ENCODE results near the gene DNM2. TPM values are rescaled to one million over a fixed set of nuclear protein-coding genes. Genes with fewer than 3 reads are reported as not detected.

DNM2 gene
- total and polyA plus RNA-seq, 2 of the 13 experiments (the other 11 are each of a cell fraction or from before 2014, with no cell fraction given) = 41.7 to 59.8 TPM

GRCh38 chr19:10751109-10751953 is 33.5 kb downstream of the DNM2 start (continued):
- TF ChIP-seq MNT (IDR thresholded peaks at IDR 0.05) (no peak), ZNF703 (CRISPR knock-in tag; IDR thresholded peaks at IDR 0.05; ENCODE audit: borderline replicate concordance) (no peak), ZNF772 (CRISPR knock-in tag; IDR thresholded peaks at IDR 0.05) (no peak), HNRNPK (IDR thresholded peaks at IDR 0.05; ENCODE audit: low read depth, low read length, poor library complexity, severe bottlenecking) (no peak), GMEB1 (CRISPR knock-in tag; IDR thresholded peaks at IDR 0.05; ENCODE audit: borderline replicate concordance) (no peak), ZNF768 (CRISPR knock-in tag; IDR thresholded peaks at IDR 0.05) (peak; percentile 99)

- no peaks in the 10 kb centered on the region for H4K20me1 ChIP-seq (ENCODE audit: insufficient read depth, low read length)
- FAIRE-seq (no peak), DNase-seq (ENCODE audit: low spot score) (no peak), ATAC-seq (no peak)
- H3K9me3 ChIP-seq (ENCODE audit: low read length) = no peaks in the 10 kb centered on the region
- peaks cover 61% of the 10 kb centered on the region for H3K79me2 ChIP-seq (ENCODE audit: insufficient read depth, low read length)
- ChIA-PET POLR2A (interaction anchor here (0.6 to 1.1 kb wide), 2 partner anchors 35 to 175 kb away, joined by 3 read pairs; no protein-coding TSS in a partner anchor), CTCF (ENCODE audit: low intra/inter-chr PET ratio, low total read pairs) (no interaction called here)
- BruUV-seq (replicated peaks) = no TSS peak
- H3K36me3 ChIP-seq (replicated peaks in 1 of 2; ENCODE audit: control insufficient read depth in 1 of 2, insufficient read depth in 2 of 2, low read length in 2 of 2) = no peaks in the 10 kb centered on the region; a peak in 2 of 5 replicates
- in situ Hi-C loops (cut with HindIII; ENCODE audit: extremely low pct_ligation_motif_present, low pct_unique_long_range_greater_than_20kb) (no loop called here), intact Hi-C loops (cut with micrococcal nuclease; ENCODE audit: unreplicated experiment) (no loop called here)
- no peak overlapping the region for H3K4me2 ChIP-seq (ENCODE audit: low read depth, low read length)
- WGBS (ENCODE audit: low lambda C conversion rate) = 92% methylated on average over 3 of the region's 8 CpGs
- no peaks in the 10 kb centered on the region for H3K27me3 ChIP-seq (ENCODE audit: control insufficient read depth in 1 of 2, insufficient read depth in 2 of 2, low read length in 2 of 2)
- peaks cover 73% of the 10 kb centered on the region for H3K4me1 ChIP-seq (ENCODE audit: insufficient read depth, low read length)
- no peak overlapping the region for H3K27ac ChIP-seq (ENCODE audit: extremely low read length, insufficient read depth, low read length)
- no peak overlapping the region for H3K9ac ChIP-seq (ENCODE audit: insufficient read depth, low read depth, low read length)
- no peak overlapping the region for H2AFZ ChIP-seq (ENCODE audit: low read length)
- no peak overlapping the region for H3K4me3 ChIP-seq (replicated peaks in 1 of 3; ENCODE audit: insufficient read depth in 1 of 3, low read depth in 2 of 3, low read length in 3 of 3)
- TF ChIP-seq ZNF629 (CRISPR knock-in tag; conservative IDR thresholded peaks at IDR 0.05) = peak; percentile 60
- TF ChIP-seq ETS1 (CRISPR knock-in tag; IDR thresholded peaks at IDR 0.05) = no peak
- TF ChIP-seq ZFP36L1 (CRISPR knock-in tag; IDR thresholded peaks at IDR 0.05) = no peak
- 0 out of 2 replicates have a peak, but pooled peaks have one; percentile 53 for TF ChIP-seq HNRNPL (IDR thresholded peaks at IDR 0.05; ENCODE audit: low read depth, low read length)
- no peak for TF ChIP-seq THRA (CRISPR knock-in tag; IDR thresholded peaks at IDR 0.05; ENCODE audit: borderline replicate concordance)
- TF ChIP-seq ATAD3A (CRISPR knock-in tag; IDR thresholded peaks at IDR 0.05) = no peak
- TF ChIP-seq ZNF768 (CRISPR knock-in tag; IDR thresholded peaks at IDR 0.05) = peak; percentile 44; the same call in 1 of the 2 replicates
Observed at GRCh38 chr19:10752237-10752912, 34.5 kb downstream of the DNM2 start.

Data from HepG2 (cell line).